ENCODE results near the gene APBB1. TPM values are rescaled to one million over a fixed set of nuclear protein-coding genes. Genes with fewer than 3 reads are reported as not detected.
A peak's percentile ranks its signal among the peaks of the same experiment; 100 is the strongest.

Gene APBB1
- total and polyA plus RNA-seq, 9 of the 15 experiments (the other 6 are each of a cell fraction or from before 2014, with no cell fraction given), result 0.04 to 0.73 (median 0.40) TPM

DNA sequence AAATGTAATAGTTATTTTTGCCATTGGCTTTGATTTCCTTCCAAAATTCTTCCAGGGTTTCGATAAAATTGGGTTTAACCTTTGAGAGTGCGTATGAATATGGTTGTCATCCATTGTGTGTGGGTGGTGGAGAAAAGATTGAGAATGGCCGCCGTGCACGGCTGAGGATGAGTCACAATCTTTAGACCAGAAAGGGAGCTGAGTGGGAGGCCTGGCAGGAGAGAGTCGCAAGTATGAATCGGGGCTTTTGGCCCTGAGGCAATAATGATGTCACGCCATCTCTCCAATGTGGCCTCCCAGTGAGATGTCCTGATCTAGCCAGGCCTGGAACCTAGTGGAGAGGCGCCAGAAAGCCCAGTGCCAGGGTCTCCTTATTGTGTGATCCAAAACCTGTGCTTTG lies 61.7 kb downstream of the APBB1 start (continued):
- TF ChIP-seq CEBPB (tag; IDR thresholded peaks at IDR 0.05) (no peak), NFIC (IDR thresholded peaks at IDR 0.05) (no peak), GTF2F1 (IDR thresholded peaks at IDR 0.05; ENCODE audit: low read depth, low read length) (no peak), SETDB1 (IDR thresholded peaks at IDR 0.05; ENCODE audit: low read length) (no peak), NFXL1 (CRISPR knock-in tag; IDR thresholded peaks at IDR 0.05) (no peak), HMG20A (CRISPR knock-in tag; conservative IDR thresholded peaks at IDR 0.05) (no peak), FOXK2 (conservative IDR thresholded peaks at IDR 0.05 in 1 of 2, IDR thresholded peaks at IDR 0.05 in 1 of 2; ENCODE audit: low read depth in 2 of 2) (no peak), FOSL1 (tag; conservative IDR thresholded peaks at IDR 0.05) (peak; percentile 83), HIVEP1 (CRISPR knock-in tag; IDR thresholded peaks at IDR 0.05) (no peak), MEF2D (tag; conservative IDR thresholded peaks at IDR 0.05; ENCODE audit: low read depth) (no peak), ZNF695 (CRISPR knock-in tag; IDR thresholded peaks at IDR 0.05) (no peak), KLF13 (tag; IDR thresholded peaks at IDR 0.05; ENCODE audit: borderline replicate concordance, low read depth) (no peak), ZNF766 (CRISPR knock-in tag; conservative IDR thresholded peaks at IDR 0.05) (no peak), ZNF316 (IDR thresholded peaks at IDR 0.05) (no peak)
- TF ChIP-seq, protein P1, sequence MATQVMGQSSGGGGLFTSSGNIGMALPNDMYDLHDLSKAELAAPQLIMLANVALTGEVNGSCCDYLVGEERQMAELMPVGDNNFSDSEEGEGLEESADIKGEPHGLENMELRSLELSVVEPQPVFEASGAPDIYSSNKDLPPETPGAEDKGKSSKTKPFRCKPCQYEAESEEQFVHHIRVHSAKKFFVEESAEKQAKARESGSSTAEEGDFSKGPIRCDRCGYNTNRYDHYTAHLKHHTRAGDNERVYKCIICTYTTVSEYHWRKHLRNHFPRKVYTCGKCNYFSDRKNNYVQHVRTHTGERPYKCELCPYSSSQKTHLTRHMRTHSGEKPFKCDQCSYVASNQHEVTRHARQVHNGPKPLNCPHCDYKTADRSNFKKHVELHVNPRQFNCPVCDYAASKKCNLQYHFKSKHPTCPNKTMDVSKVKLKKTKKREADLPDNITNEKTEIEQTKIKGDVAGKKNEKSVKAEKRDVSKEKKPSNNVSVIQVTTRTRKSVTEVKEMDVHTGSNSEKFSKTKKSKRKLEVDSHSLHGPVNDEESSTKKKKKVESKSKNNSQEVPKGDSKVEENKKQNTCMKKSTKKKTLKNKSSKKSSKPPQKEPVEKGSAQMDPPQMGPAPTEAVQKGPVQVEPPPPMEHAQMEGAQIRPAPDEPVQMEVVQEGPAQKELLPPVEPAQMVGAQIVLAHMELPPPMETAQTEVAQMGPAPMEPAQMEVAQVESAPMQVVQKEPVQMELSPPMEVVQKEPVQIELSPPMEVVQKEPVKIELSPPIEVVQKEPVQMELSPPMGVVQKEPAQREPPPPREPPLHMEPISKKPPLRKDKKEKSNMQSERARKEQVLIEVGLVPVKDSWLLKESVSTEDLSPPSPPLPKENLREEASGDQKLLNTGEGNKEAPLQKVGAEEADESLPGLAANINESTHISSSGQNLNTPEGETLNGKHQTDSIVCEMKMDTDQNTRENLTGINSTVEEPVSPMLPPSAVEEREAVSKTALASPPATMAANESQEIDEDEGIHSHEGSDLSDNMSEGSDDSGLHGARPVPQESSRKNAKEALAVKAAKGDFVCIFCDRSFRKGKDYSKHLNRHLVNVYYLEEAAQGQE (IDR thresholded peaks at IDR 0.05; ENCODE audit: borderline replicate concordance), result no peak
- TF ChIP-seq, protein P1 (CRISPR knock-in tag; IDR thresholded peaks at IDR 0.05; ENCODE audit: low read depth), result no peak
- TF ChIP-seq, protein P2, sequence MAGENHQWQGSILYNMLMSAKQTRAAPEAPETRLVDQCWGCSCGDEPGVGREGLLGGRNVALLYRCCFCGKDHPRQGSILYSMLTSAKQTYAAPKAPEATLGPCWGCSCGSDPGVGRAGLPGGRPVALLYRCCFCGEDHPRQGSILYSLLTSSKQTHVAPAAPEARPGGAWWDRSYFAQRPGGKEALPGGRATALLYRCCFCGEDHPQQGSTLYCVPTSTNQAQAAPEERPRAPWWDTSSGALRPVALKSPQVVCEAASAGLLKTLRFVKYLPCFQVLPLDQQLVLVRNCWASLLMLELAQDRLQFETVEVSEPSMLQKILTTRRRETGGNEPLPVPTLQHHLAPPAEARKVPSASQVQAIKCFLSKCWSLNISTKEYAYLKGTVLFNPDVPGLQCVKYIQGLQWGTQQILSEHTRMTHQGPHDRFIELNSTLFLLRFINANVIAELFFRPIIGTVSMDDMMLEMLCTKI (IDR thresholded peaks at IDR 0.05; ENCODE audit: partially characterized antibody), result no peak
- TF ChIP-seq, protein P3, sequence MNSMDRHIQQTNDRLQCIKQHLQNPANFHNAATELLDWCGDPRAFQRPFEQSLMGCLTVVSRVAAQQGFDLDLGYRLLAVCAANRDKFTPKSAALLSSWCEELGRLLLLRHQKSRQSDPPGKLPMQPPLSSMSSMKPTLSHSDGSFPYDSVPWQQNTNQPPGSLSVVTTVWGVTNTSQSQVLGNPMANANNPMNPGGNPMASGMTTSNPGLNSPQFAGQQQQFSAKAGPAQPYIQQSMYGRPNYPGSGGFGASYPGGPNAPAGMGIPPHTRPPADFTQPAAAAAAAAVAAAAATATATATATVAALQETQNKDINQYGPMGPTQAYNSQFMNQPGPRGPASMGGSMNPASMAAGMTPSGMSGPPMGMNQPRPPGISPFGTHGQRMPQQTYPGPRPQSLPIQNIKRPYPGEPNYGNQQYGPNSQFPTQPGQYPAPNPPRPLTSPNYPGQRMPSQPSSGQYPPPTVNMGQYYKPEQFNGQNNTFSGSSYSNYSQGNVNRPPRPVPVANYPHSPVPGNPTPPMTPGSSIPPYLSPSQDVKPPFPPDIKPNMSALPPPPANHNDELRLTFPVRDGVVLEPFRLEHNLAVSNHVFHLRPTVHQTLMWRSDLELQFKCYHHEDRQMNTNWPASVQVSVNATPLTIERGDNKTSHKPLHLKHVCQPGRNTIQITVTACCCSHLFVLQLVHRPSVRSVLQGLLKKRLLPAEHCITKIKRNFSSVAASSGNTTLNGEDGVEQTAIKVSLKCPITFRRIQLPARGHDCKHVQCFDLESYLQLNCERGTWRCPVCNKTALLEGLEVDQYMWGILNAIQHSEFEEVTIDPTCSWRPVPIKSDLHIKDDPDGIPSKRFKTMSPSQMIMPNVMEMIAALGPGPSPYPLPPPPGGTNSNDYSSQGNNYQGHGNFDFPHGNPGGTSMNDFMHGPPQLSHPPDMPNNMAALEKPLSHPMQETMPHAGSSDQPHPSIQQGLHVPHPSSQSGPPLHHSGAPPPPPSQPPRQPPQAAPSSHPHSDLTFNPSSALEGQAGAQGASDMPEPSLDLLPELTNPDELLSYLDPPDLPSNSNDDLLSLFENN (IDR thresholded peaks at IDR 0.05; ENCODE audit: low read depth in 2 of 2, low read length in 2 of 2), result no peak

Data from K562 (cell line).